ENCODE data around the gene SEPSECS. TPM values are rescaled to one million over a fixed set of nuclear protein-coding genes. Genes with fewer than 3 reads are reported as not detected.
A peak's percentile ranks its signal among the peaks of the same experiment; 100 is the strongest.

Gene SEPSECS
- total and polyA plus RNA-seq, 2 of the 8 experiments (the other 6 are each of a cell fraction or from before 2014, with no cell fraction given), result 1.9 to 4.1 TPM

GRCh38 chr4:25104591-25104990 is 55.7 kb downstream of the SEPSECS start:
- Histone ChIP-seq H3K4me2 (ENCODE audit: insufficient read depth in 1 of 2, low read depth in 2 of 2, low read length in 2 of 2) (no peak overlapping the region), H4K20me1 (replicated peaks in 1 of 2; ENCODE audit: control insufficient read depth in 1 of 2, insufficient read depth in 2 of 2, low read length in 2 of 2) (no peaks in the 10 kb centered on the region), H3K79me1 (ENCODE audit: low read depth, low read length) (no peaks in the 10 kb centered on the region), H2AK5ac (ENCODE audit: low read depth, low read length) (no peak overlapping the region), H2BK120ac (replicated peaks; ENCODE audit: low read depth, low read length) (no peak overlapping the region), H3K4me1 (replicated peaks in 1 of 4; ENCODE audit: control insufficient read depth in 3 of 4, insufficient read depth in 4 of 4, low read length in 3 of 4) (no peaks in the 10 kb centered on the region), H3K27me3 (replicated peaks in 1 of 4; ENCODE audit: control insufficient read depth in 3 of 4, extremely low read depth in 1 of 4, insufficient read depth in 3 of 4, low read length in 3 of 4) (no peaks in the 10 kb centered on the region; a peak in 1 of 7 replicates), H3K27ac (ENCODE audit: low read depth, low read length) (no peak overlapping the region), H3K36me3 (ENCODE audit: control insufficient read depth in 2 of 4, insufficient read depth in 4 of 4, low read length in 3 of 4) (no peaks in the 10 kb centered on the region), H2BK15ac (ENCODE audit: low read length) (no peak overlapping the region), H3K23me2 (ENCODE audit: low read depth, low read length) (no peaks in the 10 kb centered on the region; the same call in 1 of the 2 replicates), H3K9me3 (ENCODE audit: insufficient read depth in 2 of 2, low read depth in 1 of 2, low read length in 1 of 2) (no peaks in the 10 kb centered on the region; a peak in 1 of 4 replicates), H2BK12ac (ENCODE audit: low read depth, low read length) (no peak overlapping the region), H3K4ac (replicated peaks; ENCODE audit: insufficient read length, low read depth, low read length) (no peak overlapping the region), H3K56ac (replicated peaks; ENCODE audit: insufficient read length, low read depth, low read length) (no peak overlapping the region), H4K5ac (ENCODE audit: insufficient read length, low read depth, low read length) (no peak overlapping the region), H2BK5ac (ENCODE audit: low read depth, low read length) (no peak overlapping the region), H3K79me2 (ENCODE audit: control insufficient read depth in 1 of 2, insufficient read depth in 2 of 2, low read length in 2 of 2) (no peaks in the 10 kb centered on the region), H4K8ac (ENCODE audit: extremely low read depth, insufficient read depth, low read length) (no peak overlapping the region), H3K4me3 (ENCODE audit: extremely low read depth in 1 of 4, insufficient read depth in 2 of 4, low read depth in 3 of 4, low read length in 4 of 4) (no peak overlapping the region), H2AFZ (ENCODE audit: low read length) (no peak overlapping the region), H3K23ac (ENCODE audit: insufficient read length) (no peak overlapping the region), H3K9ac (replicated peaks in 1 of 4; ENCODE audit: extremely low read depth in 1 of 4, low read depth in 3 of 4, low read length in 3 of 4) (no peak overlapping the region), H3K14ac (ENCODE audit: insufficient read length) (no peak overlapping the region), H2BK20ac (ENCODE audit: low read length) (no peak overlapping the region), H4K91ac (replicated peaks; ENCODE audit: insufficient read length, low read length) (no peak overlapping the region), H3K18ac (ENCODE audit: extremely low read depth, low read length) (no peak overlapping the region)
- DNase-seq (ENCODE audit: low read depth in 1 of 2, low spot score in 2 of 2) (peak in 1 of 2 experiments; percentile 10), FAIRE-seq (no peak)
- 90% methylated on average over 3 of the region's 3 CpGs; no CpG with 5 or more reads in 1 of the 2 experiments for WGBS, 2 experiments (ENCODE audit: extremely low coverage in 1 of 2, insufficient coverage in 1 of 2, insufficient read length in 1 of 2, insufficient replicate concordance in 2 of 2, low coverage in 1 of 2, low lambda C conversion rate in 2 of 2, missing lambda C conversion rate in 1 of 2)
- TF ChIP-seq BCL11A (IDR thresholded peaks at IDR 0.05; ENCODE audit: low read depth in 2 of 2, low read length in 2 of 2) (no peak), CBX5 (IDR thresholded peaks at IDR 0.05; ENCODE audit: low read depth, low read length) (no peak), KDM1A (IDR thresholded peaks at IDR 0.05; ENCODE audit: borderline replicate concordance, low read length) (no peak), MAFK (IDR thresholded peaks at IDR 0.05; ENCODE audit: low read depth, low read length) (no peak), TEAD4 (IDR thresholded peaks at IDR 0.05; ENCODE audit: low read depth, low read length) (no peak), CHD1 (IDR thresholded peaks at IDR 0.05; ENCODE audit: low read depth, low read length) (no peak), CREB1 (IDR thresholded peaks at IDR 0.05) (no peak), SIRT6 (IDR thresholded peaks at IDR 0.05; ENCODE audit: low read length) (no peak), RAD21 (IDR thresholded peaks at IDR 0.05 in 1 of 2, conservative IDR thresholded peaks at IDR 0.05 in 1 of 2; ENCODE audit: low read depth in 2 of 2, low read length in 2 of 2) (no peak)
- ChIA-PET CTCF (ENCODE audit: partially characterized antibody) (interaction anchor here (0.5 to 1.7 kb wide), 6 partner anchors 9 to 96 kb away, joined by 3 to 4 read pairs (median 3); no protein-coding TSS in a partner anchor), POLR2A (ENCODE audit: partially characterized antibody) (interaction anchor here (0.8 kb wide), 1 partner anchor 80 kb away, joined by 3 read pairs; no protein-coding TSS in a partner anchor)

Data from H1 (cell line).